DOHH2 (cell line): ENCODE measurements around the gene CBX4.

Experiments used
- H3F3A ChIP-seq: fragments of 200-600 bp; sonication (generic), shearing (Covaris generic); 2 replicates; pipeline ENCODE4 v1.6.0; 2016; ENCODE audit warnings: antibody characterized with exemption, mild to moderate bottlenecking; ENCODE audit not compliant: control insufficient read depth, insufficient read depth
- H3K27ac ChIP-seq: fragments of 200-600 bp; sonication (generic); 2 replicates; pipeline ENCODE4 v1.5.1; 2014; ENCODE audit warnings: low read depth, mild to moderate bottlenecking, low read length, moderate library complexity
- H3K27me3 ChIP-seq: fragments of 200-600 bp; sonication (generic); 2 replicates; pipeline ENCODE4 v1.6.1; 2014; ENCODE audit warnings: mild to moderate bottlenecking, low read length, mixed read lengths; ENCODE audit not compliant: control insufficient read depth
- H3K36me3 ChIP-seq: fragments of 200-600 bp; sonication (generic); 2 replicates; pipeline ENCODE4 v1.6.1; 2014; ENCODE audit warnings: mild to moderate bottlenecking, low read length, moderate library complexity, mixed read lengths; ENCODE audit not compliant: control insufficient read depth
- H3K4me1 ChIP-seq: fragments of 200-600 bp; sonication (generic); 2 replicates; pipeline ENCODE4 v1.6.1; 2014; ENCODE audit warnings: mild to moderate bottlenecking, low read length, mixed read lengths; ENCODE audit not compliant: control insufficient read depth
- H3K4me2 ChIP-seq: fragments of 200-600 bp; sonication (generic); 2 replicates; pipeline ENCODE4 v1.6.0; 2014; ENCODE audit warnings: mild to moderate bottlenecking, low read length, moderate library complexity
- H3K4me3 ChIP-seq: fragments of 200-600 bp; sonication (generic); 2 replicates; pipeline ENCODE4 v1.5.1; 2014; ENCODE audit warnings: mild to moderate bottlenecking, low read length, mixed read lengths
- H3K79me2 ChIP-seq: fragments of 200-600 bp; sonication (generic); 2 replicates; pipeline ENCODE4 v1.6.1; 2014; ENCODE audit warnings: mild to moderate bottlenecking, low read length, mixed read lengths; ENCODE audit not compliant: control insufficient read depth
- H3K9me2 ChIP-seq: fragments of 200-600 bp; sonication (generic); replicated peaks from 2 replicates; pipeline ENCODE4 v1.6.1; 2014; ENCODE audit warnings: mild to moderate bottlenecking, low read length, mixed read lengths; ENCODE audit not compliant: control insufficient read depth
- H3K9me3 ChIP-seq: fragments of 200-600 bp; sonication (generic); 2 replicates; pipeline ENCODE4 v1.6.1; 2014; ENCODE audit warnings: antibody characterized with exemption, low read length, mixed read lengths; ENCODE audit not compliant: control insufficient read depth, insufficient read depth
- H4K20me1 ChIP-seq: fragments of 200-600 bp; sonication (generic); 2 replicates; pipeline ENCODE4 v1.6.0; 2014; ENCODE audit warnings: low read depth, mild to moderate bottlenecking, antibody characterized with exemption, low read length, moderate library complexity; ENCODE audit not compliant: control insufficient read depth, insufficient read depth
- CTCF ChIP-seq: fragments of 200-600 bp; sonication (generic); IDR thresholded peaks from one replicate; pipeline ENCODE4 v1.5.1; 2014; ENCODE audit warnings: antibody characterized with exemption, mild to moderate bottlenecking, low read depth, low read length; ENCODE audit not compliant: poor library complexity, severe bottlenecking
- EZH2phosphoT487 ChIP-seq: fragments of 200-600 bp; sonication (generic); IDR thresholded peaks from 2 replicates; pipeline ENCODE4 v1.6.1; 2017; ENCODE audit warnings: borderline replicate concordance, mild to moderate bottlenecking, antibody characterized with exemption, low read length, moderate library complexity, mixed read lengths

CBX4 gene

GRCh38 chr17:79840989-79841286, 1.7 kb upstream of the CBX4 start:
- H3K79me2 ChIP-seq: peaks cover 26% of the 10 kb centered on the region
- peaks cover 49% of the 10 kb centered on the region for H3K4me1 ChIP-seq
- peaks cover 10% of the 10 kb centered on the region for H4K20me1 ChIP-seq
- H3K27ac ChIP-seq: no peak overlapping the region
- no peaks in the 10 kb centered on the region for H3K9me2 ChIP-seq
- peaks cover 21% of the 10 kb centered on the region for H3F3A ChIP-seq
- peaks cover 57% of the 10 kb centered on the region for H3K27me3 ChIP-seq
- H3K36me3 ChIP-seq: peaks cover 25% of the 10 kb centered on the region
- no peak overlapping the region for H3K4me2 ChIP-seq
- no peak overlapping the region for H3K4me3 ChIP-seq
- TF ChIP-seq CTCF (no peak), EZH2phosphoT487 (no peak)
- no peaks in the 10 kb centered on the region for H3K9me3 ChIP-seq

DNA sequence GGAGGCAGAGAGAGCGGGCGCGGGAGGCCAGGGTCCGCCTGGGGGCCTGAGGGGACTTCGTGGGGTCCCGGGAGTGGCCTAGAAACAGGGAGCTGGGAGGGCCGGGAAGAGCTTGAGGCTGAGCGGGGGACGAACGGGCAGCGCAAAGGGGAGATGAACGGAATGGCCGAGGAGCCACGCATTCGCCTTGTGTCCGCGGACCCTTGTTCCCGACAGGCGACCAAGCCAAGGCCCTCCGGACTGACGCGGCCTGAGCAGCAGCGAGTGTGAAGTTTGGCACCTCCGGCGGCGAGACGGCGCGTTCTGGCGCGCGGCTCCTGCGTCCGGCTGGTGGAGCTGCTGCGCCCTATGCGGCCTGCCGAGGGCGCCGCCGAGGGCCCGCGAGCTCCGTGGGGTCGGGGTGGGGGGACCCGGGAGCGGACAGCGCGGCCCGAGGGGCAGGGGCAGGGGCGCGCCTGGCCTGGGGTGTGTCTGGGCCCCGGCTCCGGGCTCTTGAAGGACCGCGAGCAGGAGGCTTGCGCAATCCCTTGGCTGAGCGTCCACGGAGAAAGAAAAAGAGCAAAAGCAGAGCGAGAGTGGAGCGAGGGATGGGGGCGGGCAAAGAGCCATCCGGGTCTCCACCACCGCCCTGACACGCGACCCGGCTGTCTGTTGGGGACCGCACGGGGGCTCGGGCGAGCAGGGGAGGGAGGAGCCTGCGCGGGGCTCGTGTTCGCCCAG, 1.2 kb upstream of the CBX4 start:
- H3F3A ChIP-seq: peaks cover 19% of the 10 kb centered on the region
- peaks cover 31% of the 10 kb centered on the region for H3K79me2 ChIP-seq
- TF ChIP-seq CTCF (peak; percentile 6), EZH2phosphoT487 (no peak)
- 0 out of 2 replicates have a peak overlapping the region, but pooled peaks have one; percentile 75 for H3K4me3 ChIP-seq
- H3K4me1 ChIP-seq: peaks cover 54% of the 10 kb centered on the region
- H3K9me2 ChIP-seq: no peaks in the 10 kb centered on the region
- no peaks in the 10 kb centered on the region for H3K9me3 ChIP-seq
- H3K36me3 ChIP-seq: peaks cover 31% of the 10 kb centered on the region
- no peak overlapping the region for H3K27ac ChIP-seq
- peak overlapping the region; percentile 68 for H3K4me2 ChIP-seq
- peaks cover 15% of the 10 kb centered on the region for H4K20me1 ChIP-seq
- H3K27me3 ChIP-seq: peaks cover 53% of the 10 kb centered on the region

DNA sequence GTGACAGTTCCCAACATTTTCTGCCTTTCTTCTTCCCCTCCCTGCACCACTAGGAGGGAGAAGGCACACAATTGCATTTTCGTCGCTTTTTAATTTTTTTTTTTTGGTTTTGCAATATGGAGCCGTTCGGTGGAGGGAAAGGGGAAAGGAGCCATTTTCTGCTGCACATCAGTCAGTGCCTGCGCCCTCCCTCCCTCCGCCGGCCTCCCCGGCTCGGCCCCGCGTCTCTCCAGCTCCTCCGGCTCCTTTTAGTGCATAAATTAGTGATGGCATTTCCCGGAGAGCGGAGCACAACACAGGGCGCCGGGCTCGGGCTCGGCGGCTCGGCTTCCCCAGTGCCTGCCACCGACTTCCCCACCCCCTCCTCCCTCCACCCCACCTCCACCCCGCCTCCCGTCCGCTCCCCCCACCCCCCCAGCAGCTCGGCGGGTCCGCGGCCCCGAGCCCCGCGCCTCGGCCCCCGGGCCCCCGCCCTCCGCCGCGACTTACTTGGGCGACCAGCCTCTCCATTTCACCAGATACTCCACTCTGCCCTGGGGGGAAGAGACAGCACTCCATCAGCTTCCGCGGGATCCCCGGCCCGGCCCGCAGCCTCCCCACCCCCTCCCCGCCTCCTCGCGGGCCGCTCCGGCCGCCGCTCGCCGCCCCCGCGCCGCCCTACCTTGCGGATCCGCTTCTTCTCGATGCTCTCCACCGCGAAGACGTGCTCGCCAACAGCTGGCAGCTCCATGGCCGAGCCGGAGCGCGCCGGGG, 542 bp downstream of the CBX4 start:
- peaks cover 16% of the 10 kb centered on the region for H4K20me1 ChIP-seq
- 0 out of 2 replicates have a peak, but pooled peaks have one; percentile 1 for TF ChIP-seq EZH2phosphoT487
- TF ChIP-seq CTCF: no peak
- H3K4me1 ChIP-seq: peaks cover 48% of the 10 kb centered on the region
- peaks cover 48% of the 10 kb centered on the region for H3K36me3 ChIP-seq
- peaks cover 38% of the 10 kb centered on the region for H3K27me3 ChIP-seq
- H3F3A ChIP-seq: peaks cover 19% of the 10 kb centered on the region
- no peaks in the 10 kb centered on the region for H3K9me3 ChIP-seq
- peaks cover 47% of the 10 kb centered on the region for H3K79me2 ChIP-seq
- no peaks in the 10 kb centered on the region for H3K9me2 ChIP-seq
- peak overlapping the region; percentile 90 for H3K4me3 ChIP-seq
- peak overlapping the region; percentile 88 for H3K27ac ChIP-seq
- peak overlapping the region; percentile 98 for H3K4me2 ChIP-seq
